Measurements from ENCODE around the gene DIRAS2. TPM values are rescaled to one million over a fixed set of nuclear protein-coding genes. Genes with fewer than 3 reads are reported as not detected.

Gene DIRAS2
- total RNA-seq, 6 experiments from 2014 or later = not detected

- Mint-ChIP-seq H3K4me1 (ENCODE audit: low read depth) (no peaks in the 10 kb centered on the region), H3K4me3 (no peak overlapping the region), H3K9me3 (peaks cover 5% of the 10 kb centered on the region; the same call in 1 of the 2 replicates), H3K27me3 (ENCODE audit: insufficient read depth) (no peaks in the 10 kb centered on the region), H3K36me3 (ENCODE audit: low read depth) (no peaks in the 10 kb centered on the region), H3K27ac (no peak overlapping the region)
- no peak for DNase-seq
- no peak for TF ChIP-seq CTCF (IDR thresholded peaks at IDR 0.05)
Observed at GRCh38 chr9:90632647-90633207, 9.9 kb downstream of the DIRAS2 start.

- Mint-ChIP-seq H3K27ac (no peak overlapping the region), H3K9me3 (peaks cover 5% of the 10 kb centered on the region; the same call in 1 of the 2 replicates), H3K36me3 (ENCODE audit: low read depth) (no peaks in the 10 kb centered on the region), H3K4me3 (no peak overlapping the region), H3K27me3 (ENCODE audit: insufficient read depth) (no peaks in the 10 kb centered on the region), H3K4me1 (ENCODE audit: low read depth) (no peaks in the 10 kb centered on the region)
- no peak for DNase-seq
- TF ChIP-seq CTCF (IDR thresholded peaks at IDR 0.05) = no peak
Observed at GRCh38 chr9:90631964-90632363, 10.7 kb downstream of the DIRAS2 start.

GRCh38 chr9:90629991-90630390 lies 12.6 kb downstream of the DIRAS2 start:
- Mint-ChIP-seq H3K9me3 (peaks cover 12% of the 10 kb centered on the region; the same call in 1 of the 2 replicates), H3K27ac (no peak overlapping the region), H3K27me3 (ENCODE audit: insufficient read depth) (no peaks in the 10 kb centered on the region), H3K4me3 (no peak overlapping the region), H3K4me1 (ENCODE audit: low read depth) (no peaks in the 10 kb centered on the region), H3K36me3 (ENCODE audit: low read depth) (no peaks in the 10 kb centered on the region)
- no peak for DNase-seq
- no peak for TF ChIP-seq CTCF (IDR thresholded peaks at IDR 0.05)

- Mint-ChIP-seq H3K27ac (no peak overlapping the region), H3K4me3 (no peak overlapping the region), H3K9me3 (peaks cover 12% of the 10 kb centered on the region; the same call in 1 of the 2 replicates)
Observed at GRCh38 chr9:90629354-90629753, 13.3 kb downstream of the DIRAS2 start.

GRCh38 chr9:90616806-90617205 lies 25.8 kb downstream of the DIRAS2 start:
- H3K36me3 Mint-ChIP-seq (ENCODE audit: low read depth) = no peaks in the 10 kb centered on the region
- no peak overlapping the region for H3K27ac Mint-ChIP-seq
- H3K4me3 Mint-ChIP-seq = no peak overlapping the region
- no peaks in the 10 kb centered on the region; the same call in 1 of the 2 replicates for H3K27me3 Mint-ChIP-seq (ENCODE audit: insufficient read depth)
- peaks cover 29% of the 10 kb centered on the region for H3K9me3 Mint-ChIP-seq
- no peak for TF ChIP-seq CTCF (IDR thresholded peaks at IDR 0.05)
- no peak for DNase-seq
- no peaks in the 10 kb centered on the region for H3K4me1 Mint-ChIP-seq (ENCODE audit: low read depth)

More at GRCh38 chr9:90629354-90629753, 13.3 kb downstream of the DIRAS2 start:
- DNase-seq = no peak
- no peaks in the 10 kb centered on the region for H3K27me3 Mint-ChIP-seq (ENCODE audit: insufficient read depth)
- TF ChIP-seq CTCF (IDR thresholded peaks at IDR 0.05) = no peak
- H3K36me3 Mint-ChIP-seq (ENCODE audit: low read depth) = no peaks in the 10 kb centered on the region
- H3K4me1 Mint-ChIP-seq (ENCODE audit: low read depth) = no peaks in the 10 kb centered on the region

Measured in HFFc6 (cell line).